Lower lobe of right lung (tissue), 2 donors: ENCODE measurements around the gene MPZL3. TPM values are rescaled to one million over a fixed set of nuclear protein-coding genes. Genes with fewer than 3 reads are reported as not detected.
"Not testable (repeated sequence)": the region's sequence is repeated elsewhere in the genome, so short reads cannot be mapped to it uniquely, and the experiment has no call there.

ENCODE experiments used
- ATAC-seq, 2 donors: fragments of 200-7000 bp; cut with Tn5 transposase; one replicate each; pipeline ENCODE4 v1.9.1; 2020 to 2022; ENCODE audit warnings: mild to moderate bottlenecking in 2 of 2, moderate library complexity in 2 of 2
- DNase-seq: peaks from one replicate; pipeline ENCODE4 v3.0.0-alpha.2; 2020
- H3K27ac ChIP-seq: fragments of 200-600 bp; one replicate; pipeline ENCODE4 v1.8.0; 2022
- H3K27me3 ChIP-seq: fragments of 200-600 bp; one replicate; pipeline ENCODE4 v1.8.0; 2022; ENCODE audit warnings: low read depth
- H3K36me3 ChIP-seq: fragments of 200-600 bp; one replicate; pipeline ENCODE4 v1.8.0; 2022; ENCODE audit warnings: mild to moderate bottlenecking
- H3K4me1 ChIP-seq: fragments of 200-600 bp; one replicate; pipeline ENCODE4 v1.8.0; 2022
- H3K4me3 ChIP-seq: fragments of 200-600 bp; one replicate; pipeline ENCODE4 v1.8.0; 2022; ENCODE audit warnings: mild to moderate bottlenecking
- H3K9me3 ChIP-seq: fragments of 200-600 bp; one replicate; pipeline ENCODE4 v1.8.0; 2022
- CTCF ChIP-seq: fragments of 200-600 bp; IDR thresholded peaks from one replicate; pipeline ENCODE4 v1.8.0; 2022; ENCODE audit warnings: antibody characterized with exemption, mild to moderate bottlenecking
- intact Hi-C: fragments of 100-400 bp; cut with DNase I; formaldehyde crosslinking; loops from one replicate; pipeline ENCODE4 v1.11.0; 2022
- total RNA-seq: library from RNA; stranded (reverse); fragmentation: NEBNext Ultra II Directional; extraction: Animal tissue kit (Norgen Biotek cat#: 25700); gene quantifications from one replicate; pipeline ENCODE4 v1.2.1, GENCODE V29; 2021
- donor health status: DM: no; HTN: yes; CAD: no; lungs with severe emphysema.

The MPZL3 gene
- total RNA-seq, 1 donor from 2014 or later = 12.8 TPM

GRCh38 chr11:118184784-118185579, 67.2 kb downstream of the MPZL3 start:
- Histone ChIP-seq H3K36me3 (no peaks in the 10 kb centered on the region), H3K4me1 (peaks cover 4% of the 10 kb centered on the region), H3K9me3 (no peaks in the 10 kb centered on the region), H3K27me3 (peaks cover 3% of the 10 kb centered on the region), H3K4me3 (no peak overlapping the region), H3K27ac (no peak overlapping the region)
- TF ChIP-seq CTCF = no peak
- DNase-seq (no peak), ATAC-seq (peak; percentile 48 to 77)
- intact Hi-C loops = no loop called here

- intact Hi-C loops, H3K4me3 ChIP-seq, ATAC-seq, H3K36me3 ChIP-seq, H3K27me3 ChIP-seq, H3K27ac ChIP-seq, DNase-seq, H3K4me1 ChIP-seq, H3K9me3 ChIP-seq: not testable (repeated sequence)
Observed at GRCh38 chr11:118183691-118184090, 68.5 kb downstream of the MPZL3 start.

GRCh38 chr11:118180300-118180703, 71.9 kb downstream of the MPZL3 start:
- ATAC-seq = peak; percentile 32 to 34
- intact Hi-C loops = no loop called here
- no peak overlapping the region for H3K27ac ChIP-seq

GRCh38 chr11:118176778-118177134, 75.4 kb downstream of the MPZL3 start:
- no peak overlapping the region for H3K27ac ChIP-seq

More at GRCh38 chr11:118180300-118180703, 71.9 kb downstream of the MPZL3 start:
- DNase-seq = no peak
- H3K9me3 ChIP-seq = no peaks in the 10 kb centered on the region
- H3K27me3 ChIP-seq = peaks cover 3% of the 10 kb centered on the region
- peak overlapping the region; percentile 27 for H3K4me3 ChIP-seq
- TF ChIP-seq CTCF = no peak
- no peaks in the 10 kb centered on the region for H3K36me3 ChIP-seq
- H3K4me1 ChIP-seq = peaks cover 6% of the 10 kb centered on the region

More at GRCh38 chr11:118176778-118177134, 75.4 kb downstream of the MPZL3 start:
- DNase-seq (no peak), ATAC-seq (no peak)
- intact Hi-C loops = no loop called here
- no peaks in the 10 kb centered on the region for H3K9me3 ChIP-seq
- peaks cover 3% of the 10 kb centered on the region for H3K27me3 ChIP-seq
- TF ChIP-seq CTCF = no peak
- H3K36me3 ChIP-seq = no peaks in the 10 kb centered on the region
- no peak overlapping the region for H3K4me3 ChIP-seq
- H3K4me1 ChIP-seq = peaks cover 15% of the 10 kb centered on the region

Other genes starting within 250 kb of the MPZL3 start
- 7.9 TPM for gene TMPRSS4, start 175.3 kb downstream of the MPZL3 start, total RNA-seq
- not detected for gene SMIM35, start 165.4 kb downstream of the MPZL3 start, total RNA-seq
- gene SCN4B, start 99.5 kb downstream of the MPZL3 start, total RNA-seq = 6.0 TPM
- 1.6 TPM for gene SCN2B, start 75.7 kb downstream of the MPZL3 start, total RNA-seq
- 163 TPM for gene JAML, start 27.4 kb downstream of the MPZL3 start, total RNA-seq
- gene MPZL2, start 11.9 kb upstream of the MPZL3 start, total RNA-seq = 85.3 TPM
- 9.9 TPM for gene CD3E, start 52.4 kb upstream of the MPZL3 start, total RNA-seq
- gene CD3D, start 90.3 kb upstream of the MPZL3 start, total RNA-seq = 7.4 TPM
- gene CD3G, start 92.0 kb upstream of the MPZL3 start, total RNA-seq = 4.0 TPM
- 40.8 TPM for gene UBE4A, start 107.2 kb upstream of the MPZL3 start, total RNA-seq
- 154 TPM for gene ATP5MG, start 149.2 kb upstream of the MPZL3 start, total RNA-seq
- gene KMT2A, start 184.1 kb upstream of the MPZL3 start, total RNA-seq = 66.3 TPM